Karpas-422 (cell line): Measurements from ENCODE around the gene KCNN2. TPM values are rescaled to one million over a fixed set of nuclear protein-coding genes. Genes with fewer than 3 reads are reported as not detected.

ENCODE experiments used
- DNase-seq: peaks from one replicate; pipeline ENCODE4 v3.0.0-alpha.2; 2015
- H2AFZ ChIP-seq: fragments of 200-600 bp; sonication (generic); 2 replicates; pipeline ENCODE4 v1.6.1; 2014; ENCODE audit warnings: antibody characterized with exemption, low read length, mixed read lengths
- H3K27ac ChIP-seq: fragments of 200-600 bp; sonication (generic); 2 replicates; pipeline ENCODE4 v1.5.1; 2014; ENCODE audit warnings: mild to moderate bottlenecking, low read length, moderate library complexity
- H3K27me3 ChIP-seq: fragments of 200-600 bp; sonication (generic); 2 replicates; pipeline ENCODE4 v1.6.1; 2014; ENCODE audit warnings: low read length, mixed read lengths
- H3K36me3 ChIP-seq: fragments of 200-600 bp; sonication (generic); 2 replicates; pipeline ENCODE4 v1.6.1; 2014; ENCODE audit warnings: low read length, mixed read lengths; ENCODE audit not compliant: insufficient read depth
- H3K4me1 ChIP-seq: fragments of 200-600 bp; sonication (generic); 2 replicates; pipeline ENCODE4 v1.6.1; 2014; ENCODE audit warnings: mild to moderate bottlenecking, low read length, mixed read lengths
- H3K4me2 ChIP-seq: fragments of 200-600 bp; sonication (generic); 2 replicates; pipeline ENCODE4 v1.6.1; 2014; ENCODE audit warnings: low read length, low read depth, mild to moderate bottlenecking; ENCODE audit not compliant: poor library complexity, severe bottlenecking
- H3K4me3 ChIP-seq: fragments of 200-600 bp; sonication (generic); 2 replicates; pipeline ENCODE4 v1.5.1; 2014; ENCODE audit warnings: mild to moderate bottlenecking, antibody characterized with exemption, low read length, mixed read lengths
- H3K79me2 ChIP-seq: fragments of 200-600 bp; sonication (generic); 2 replicates; pipeline ENCODE4 v1.6.1; 2014; ENCODE audit warnings: mild to moderate bottlenecking, low read length, mixed read lengths
- H3K9ac ChIP-seq: fragments of 200-600 bp; sonication (generic); 2 replicates; pipeline ENCODE4 v1.6.0; 2014; ENCODE audit warnings: low read length
- H3K9me2 ChIP-seq: fragments of 200-600 bp; sonication (generic), shearing (Covaris generic); replicated peaks from 2 replicates; pipeline ENCODE4 v1.6.0; 2014; ENCODE audit warnings: mild to moderate bottlenecking, low read length, moderate library complexity; ENCODE audit not compliant: insufficient read depth
- H3K9me3 ChIP-seq: fragments of 300-700, 200-600 bp; sonication (generic); 2 replicates; pipeline ENCODE4 v1.6.1; 2014; ENCODE audit warnings: low read length, mixed read lengths
- H4K20me1 ChIP-seq: fragments of 200-600 bp; sonication (generic); 2 replicates; pipeline ENCODE4 v1.6.1; 2014; ENCODE audit warnings: mild to moderate bottlenecking, antibody characterized with exemption, low read length, low read depth; ENCODE audit not compliant: insufficient read depth
- total RNA-seq: library from RNA; depleted of rRNA; stranded (reverse); fragments of >200 nt; shearing (Covaris generic); gene quantifications from 2 replicates; pipeline ENCODE4 v1.2.3, GENCODE V29; 2014; ENCODE audit warnings: low replicate concordance

The KCNN2 gene
- total RNA-seq, 1 experiment from 2014 or later, result not detected

- Histone ChIP-seq H3K4me2 (no peak overlapping the region), H3K9ac (no peak overlapping the region), H3K27ac (no peak overlapping the region), H3K27me3 (no peaks in the 10 kb centered on the region), H3K4me3 (no peak overlapping the region), H3K9me3 (no peaks in the 10 kb centered on the region), H3K9me2 (no peaks in the 10 kb centered on the region), H3K36me3 (no peaks in the 10 kb centered on the region), H2AFZ (no peak overlapping the region), H4K20me1 (no peaks in the 10 kb centered on the region), H3K4me1 (no peaks in the 10 kb centered on the region), H3K79me2 (no peaks in the 10 kb centered on the region)
- no peak for DNase-seq
Observed at GRCh38 chr5:114458726-114459125, 96.9 kb downstream of the KCNN2 start.

- Histone ChIP-seq H3K27ac (no peak overlapping the region), H3K79me2 (no peaks in the 10 kb centered on the region), H2AFZ (no peak overlapping the region), H3K4me1 (peaks cover 3% of the 10 kb centered on the region; the same call in 1 of the 2 replicates), H3K36me3 (no peaks in the 10 kb centered on the region), H3K27me3 (no peaks in the 10 kb centered on the region), H3K9me2 (no peaks in the 10 kb centered on the region), H3K9me3 (no peaks in the 10 kb centered on the region), H3K4me2 (no peak overlapping the region), H3K9ac (no peak overlapping the region), H4K20me1 (no peaks in the 10 kb centered on the region), H3K4me3 (no peak overlapping the region)
- no peak for DNase-seq
Observed at GRCh38 chr5:114467171-114467570, 105.3 kb downstream of the KCNN2 start.

GRCh38 chr5:114467729-114468128 is 105.9 kb downstream of the KCNN2 start:
- no peaks in the 10 kb centered on the region for H3K9me2 ChIP-seq
- H2AFZ ChIP-seq, result no peak overlapping the region
- H3K9ac ChIP-seq, result no peak overlapping the region
- H3K27ac ChIP-seq, result no peak overlapping the region
- DNase-seq, result peak; percentile 58
- H3K9me3 ChIP-seq, result no peaks in the 10 kb centered on the region
- H3K79me2 ChIP-seq, result no peaks in the 10 kb centered on the region
- H3K4me2 ChIP-seq, result no peak overlapping the region
- peaks cover 3% of the 10 kb centered on the region; the same call in 1 of the 2 replicates for H3K4me1 ChIP-seq
- H3K36me3 ChIP-seq, result no peaks in the 10 kb centered on the region
- H4K20me1 ChIP-seq, result no peaks in the 10 kb centered on the region
- H3K4me3 ChIP-seq, result no peak overlapping the region
- no peaks in the 10 kb centered on the region for H3K27me3 ChIP-seq

GRCh38 chr5:114469372-114469771 is 107.5 kb downstream of the KCNN2 start:
- no peaks in the 10 kb centered on the region for H3K9me3 ChIP-seq
- no peak overlapping the region for H3K4me2 ChIP-seq
- no peaks in the 10 kb centered on the region for H3K36me3 ChIP-seq

GRCh38 chr5:114471529-114471928 is 109.7 kb downstream of the KCNN2 start:
- Histone ChIP-seq H4K20me1 (no peaks in the 10 kb centered on the region), H2AFZ (no peak overlapping the region), H3K9me2 (no peaks in the 10 kb centered on the region), H3K4me2 (no peak overlapping the region), H3K79me2 (no peaks in the 10 kb centered on the region), H3K4me1 (peaks cover 3% of the 10 kb centered on the region; the same call in 1 of the 2 replicates), H3K27me3 (no peaks in the 10 kb centered on the region), H3K4me3 (no peak overlapping the region), H3K36me3 (no peaks in the 10 kb centered on the region), H3K27ac (no peak overlapping the region), H3K9ac (no peak overlapping the region), H3K9me3 (no peaks in the 10 kb centered on the region)
- no peak for DNase-seq

More at GRCh38 chr5:114469372-114469771, 107.5 kb downstream of the KCNN2 start:
- H3K27me3 ChIP-seq, result no peaks in the 10 kb centered on the region
- H3K9me2 ChIP-seq, result no peaks in the 10 kb centered on the region
- H3K4me3 ChIP-seq, result no peak overlapping the region
- no peaks in the 10 kb centered on the region for H3K79me2 ChIP-seq
- peaks cover 3% of the 10 kb centered on the region; the same call in 1 of the 2 replicates for H3K4me1 ChIP-seq
- no peaks in the 10 kb centered on the region for H4K20me1 ChIP-seq
- no peak overlapping the region for H2AFZ ChIP-seq
- no peak overlapping the region for H3K27ac ChIP-seq
- no peak overlapping the region for H3K9ac ChIP-seq
- no peak for DNase-seq

GRCh38 chr5:114473541-114473940 is 111.7 kb downstream of the KCNN2 start:
- H3K9me3 ChIP-seq, result no peaks in the 10 kb centered on the region
- no peak overlapping the region for H3K27ac ChIP-seq
- H3K9ac ChIP-seq, result no peak overlapping the region
- no peaks in the 10 kb centered on the region for H3K79me2 ChIP-seq
- no peak overlapping the region for H2AFZ ChIP-seq
- H4K20me1 ChIP-seq, result no peaks in the 10 kb centered on the region
- no peak overlapping the region for H3K4me2 ChIP-seq
- no peaks in the 10 kb centered on the region for H3K27me3 ChIP-seq
- DNase-seq, result no peak
- no peak overlapping the region for H3K4me3 ChIP-seq
- no peaks in the 10 kb centered on the region for H3K9me2 ChIP-seq
- no peaks in the 10 kb centered on the region for H3K36me3 ChIP-seq
- H3K4me1 ChIP-seq, result no peaks in the 10 kb centered on the region

GRCh38 chr5:114477816-114478334 is 116.0 kb downstream of the KCNN2 start:
- Histone ChIP-seq H3K79me2 (no peaks in the 10 kb centered on the region), H4K20me1 (no peaks in the 10 kb centered on the region), H3K9ac (no peak overlapping the region), H3K4me3 (no peak overlapping the region), H3K9me2 (no peaks in the 10 kb centered on the region), H3K9me3 (no peaks in the 10 kb centered on the region), H3K36me3 (no peaks in the 10 kb centered on the region), H3K4me2 (no peak overlapping the region), H2AFZ (no peak overlapping the region), H3K4me1 (no peaks in the 10 kb centered on the region), H3K27me3 (no peaks in the 10 kb centered on the region), H3K27ac (no peak overlapping the region)
- no peak for DNase-seq

- no peak for DNase-seq
- H3K27ac ChIP-seq, result no peak overlapping the region
- no peaks in the 10 kb centered on the region for H4K20me1 ChIP-seq
Observed at GRCh38 chr5:114500756-114501155, 138.9 kb downstream of the KCNN2 start.

More at GRCh38 chr5:114500756-114501155, 138.9 kb downstream of the KCNN2 start:
- H3K27me3 ChIP-seq, result no peaks in the 10 kb centered on the region; the same call in 1 of the 2 replicates
- no peaks in the 10 kb centered on the region for H3K79me2 ChIP-seq
- no peaks in the 10 kb centered on the region for H3K9me2 ChIP-seq
- H2AFZ ChIP-seq, result no peak overlapping the region
- no peak overlapping the region for H3K4me3 ChIP-seq
- no peak overlapping the region for H3K4me2 ChIP-seq
- H3K9me3 ChIP-seq, result no peaks in the 10 kb centered on the region
- no peaks in the 10 kb centered on the region for H3K36me3 ChIP-seq
- H3K4me1 ChIP-seq, result no peaks in the 10 kb centered on the region
- H3K9ac ChIP-seq, result no peak overlapping the region
